Mesenchymal stem cell (in vitro differentiated cells and primary cell): ENCODE results near the gene CPT1C.

Experiments used
- DNase-seq: peaks from one replicate; pipeline ENCODE4 v3.0.0-alpha.2; 2013
- H2AFZ ChIP-seq: one replicate; pipeline ENCODE4 v1.6.1; 2013; ENCODE audit warnings: low read depth, mild to moderate bottlenecking, control low read depth, inconsistent platforms, low read length, moderate library complexity
- H2AK5ac ChIP-seq: 2 replicates; pipeline ENCODE4 v1.6.1; 2013; ENCODE audit warnings: low read length, moderate library complexity, mild to moderate bottlenecking, inconsistent platforms; ENCODE audit not compliant: severe bottlenecking
- H2BK120ac ChIP-seq: one replicate; pipeline ENCODE4 v1.6.1; 2013; ENCODE audit warnings: low read depth, mild to moderate bottlenecking, inconsistent platforms, low read length, moderate library complexity
- H2BK12ac ChIP-seq, 2 experiments: one replicate each; pipeline ENCODE4 v1.6.1; 2013; ENCODE audit warnings: inconsistent platforms in 2 of 2, low read length in 2 of 2, mild to moderate bottlenecking in 2 of 2, moderate library complexity in 2 of 2, control low read depth in 1 of 2
- H2BK15ac ChIP-seq: one replicate; pipeline ENCODE4 v1.6.1; 2013; ENCODE audit warnings: mild to moderate bottlenecking, low read depth, inconsistent platforms; ENCODE audit not compliant: poor library complexity, severe bottlenecking
- H2BK5ac ChIP-seq: 2 replicates; pipeline ENCODE4 v1.6.1; 2013; ENCODE audit warnings: low read depth, mild to moderate bottlenecking, low read length, control low read depth, inconsistent platforms; ENCODE audit not compliant: poor library complexity, severe bottlenecking
- H3K14ac ChIP-seq, 2 experiments: one replicate each; pipeline ENCODE4 v1.6.1; 2013; ENCODE audit warnings: inconsistent platforms in 2 of 2, low read length in 2 of 2, control low read depth in 1 of 2, mild to moderate bottlenecking in 1 of 2, moderate library complexity in 1 of 2
- H3K18ac ChIP-seq, 2 experiments: one replicate each; pipeline ENCODE4 v1.6.1; 2013; ENCODE audit warnings: inconsistent platforms in 2 of 2, low read length in 2 of 2, control low read depth in 1 of 2, low read depth in 1 of 2, mild to moderate bottlenecking in 1 of 2
- H3K23ac ChIP-seq, 2 experiments: one replicate each; pipeline ENCODE4 v1.6.1; 2013; ENCODE audit warnings: inconsistent platforms in 2 of 2, low read length in 2 of 2, mild to moderate bottlenecking in 2 of 2, moderate library complexity in 2 of 2, control low read depth in 1 of 2
- H3K27ac ChIP-seq: 2 replicates; pipeline ENCODE4 v1.5.1; 2013; ENCODE audit warnings: mild to moderate bottlenecking, moderate library complexity, low read length, control low read depth, inconsistent platforms; ENCODE audit not compliant: poor library complexity, severe bottlenecking
- H3K27me3 ChIP-seq, 2 experiments: 2 replicates each; pipeline versions ENCODE4 v1.6.1 to v1.7.0; 2013; ENCODE audit warnings: low read length in 2 of 2, mild to moderate bottlenecking in 2 of 2, moderate library complexity in 2 of 2, control low read depth in 1 of 2, inconsistent platforms in 1 of 2; ENCODE audit not compliant: control insufficient read depth in 1 of 2, insufficient read depth in 1 of 2
- H3K36me3 ChIP-seq, 2 experiments: 2 replicates each; pipeline versions ENCODE4 v1.6.1 to v1.7.0; 2013; ENCODE audit warnings: low read length in 2 of 2, control low read depth in 1 of 2, inconsistent platforms in 1 of 2, low read depth in 1 of 2, mild to moderate bottlenecking in 1 of 2; ENCODE audit not compliant: insufficient read depth in 2 of 2, control insufficient read depth in 1 of 2
- H3K4ac ChIP-seq, 2 experiments: one replicate each; pipeline ENCODE4 v1.6.1; 2013; ENCODE audit warnings: inconsistent platforms in 2 of 2, low read length in 2 of 2, mild to moderate bottlenecking in 2 of 2, moderate library complexity in 2 of 2, control low read depth in 1 of 2, low read depth in 1 of 2
- H3K4me1 ChIP-seq: 2 replicates; pipeline ENCODE4 v1.6.1; 2013; ENCODE audit warnings: low read depth, low read length, control low read depth; ENCODE audit not compliant: control insufficient read depth, insufficient read depth
- H3K4me2 ChIP-seq: 2 replicates; pipeline ENCODE4 v1.6.1; 2013; ENCODE audit warnings: low read length, mild to moderate bottlenecking, inconsistent platforms; ENCODE audit not compliant: poor library complexity, severe bottlenecking
- H3K4me3 ChIP-seq, 2 experiments: 2 replicates each; pipeline versions ENCODE4 v1.5.1 to v1.7.0; 2013; ENCODE audit warnings: low read length in 2 of 2, mild to moderate bottlenecking in 2 of 2, control low read depth in 1 of 2, low read depth in 1 of 2; ENCODE audit not compliant: insufficient read depth in 1 of 2
- H3K79me1 ChIP-seq: replicated peaks from 2 replicates; pipeline ENCODE4 v1.6.1; 2013; ENCODE audit warnings: mild to moderate bottlenecking, control low read depth, low read length, inconsistent platforms; ENCODE audit not compliant: poor library complexity, severe bottlenecking
- H3K9ac ChIP-seq: 2 replicates; pipeline ENCODE4 v1.7.0; 2013; ENCODE audit warnings: mild to moderate bottlenecking, low read length, moderate library complexity
- H3K9me3 ChIP-seq: 2 replicates; pipeline ENCODE4 v1.7.0; 2013; ENCODE audit warnings: mild to moderate bottlenecking, low read length; ENCODE audit not compliant: control insufficient read depth
- H4K8ac ChIP-seq: one replicate; pipeline ENCODE4 v1.6.1; 2013; ENCODE audit warnings: inconsistent platforms, mild to moderate bottlenecking, low read length, moderate library complexity
- H4K91ac ChIP-seq: one replicate; pipeline ENCODE4 v1.6.1; 2013; ENCODE audit warnings: mild to moderate bottlenecking, low read length, inconsistent platforms
- WGBS: methylation state at CpG from one replicate; pipeline ENCODE4 v1.1.7; 2013; ENCODE audit warnings: mixed read lengths; 5-methylcytosine and 5-hydroxymethylcytosine counted together

The CPT1C gene

GRCh38 chr19:49749771-49750170 lies 58.9 kb downstream of the CPT1C start:
- no peaks in the 10 kb centered on the region for H3K79me1 ChIP-seq

DNA sequence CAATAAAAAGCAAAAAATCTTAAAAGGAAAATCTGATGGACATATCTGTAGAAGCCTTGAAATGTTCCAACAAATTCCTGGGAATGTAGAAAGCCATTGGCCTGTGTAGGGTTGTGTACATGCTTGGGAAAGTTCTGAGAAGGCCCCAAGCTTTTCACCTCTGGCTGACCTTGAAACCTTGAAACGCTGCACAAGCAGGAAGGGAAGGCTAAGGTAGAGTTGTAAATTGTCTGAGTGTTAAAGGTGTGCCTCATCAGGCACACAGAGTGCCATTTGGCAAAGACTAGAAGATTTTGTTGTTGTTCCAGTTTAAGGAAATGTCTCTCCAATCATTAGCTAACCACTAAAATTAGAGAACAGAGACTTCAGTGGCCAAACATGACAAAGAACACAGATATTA lies 61.8 kb downstream of the CPT1C start:
- Histone ChIP-seq H2BK15ac (no peak overlapping the region), H3K4me2 (no peak overlapping the region), H3K36me3 (no peaks in the 10 kb centered on the region), H2AK5ac (no peak overlapping the region), H3K4me3 (no peak overlapping the region), H2AFZ (no peak overlapping the region), H2BK120ac (no peak overlapping the region), H2BK12ac (no peak overlapping the region), H3K14ac (no peak overlapping the region), H3K27me3 (no peaks in the 10 kb centered on the region), H2BK5ac (no peak overlapping the region), H3K4me1 (no peaks in the 10 kb centered on the region), H3K18ac (no peak overlapping the region), H4K91ac (no peak overlapping the region), H3K4ac (no peak overlapping the region), H3K79me1 (no peaks in the 10 kb centered on the region), H3K23ac (no peak overlapping the region), H4K8ac (no peak overlapping the region), H3K9me3 (peaks cover 10% of the 10 kb centered on the region), H3K9ac (no peak overlapping the region), H3K27ac (no peak overlapping the region)
- no peak for DNase-seq
- 67% methylated on average over 1 of the region's 1 CpG for WGBS

More at GRCh38 chr19:49749771-49750170, 58.9 kb downstream of the CPT1C start:
- H3K18ac ChIP-seq, result no peak overlapping the region
- H3K4me2 ChIP-seq, result no peak overlapping the region
- H3K4ac ChIP-seq, result no peak overlapping the region
- H2AK5ac ChIP-seq, result no peak overlapping the region
- H3K23ac ChIP-seq, result no peak overlapping the region
- H2BK5ac ChIP-seq, result no peak overlapping the region
- no peaks in the 10 kb centered on the region for H3K36me3 ChIP-seq
- H4K8ac ChIP-seq, result no peak overlapping the region
- peak overlapping the region; percentile 20 for H3K9ac ChIP-seq
- H4K91ac ChIP-seq, result no peak overlapping the region
- no peak overlapping the region for H3K14ac ChIP-seq
- no peaks in the 10 kb centered on the region for H3K4me1 ChIP-seq
- no peak overlapping the region for H2BK15ac ChIP-seq
- no peak overlapping the region for H3K4me3 ChIP-seq
- no peak overlapping the region for H2BK120ac ChIP-seq
- no peak overlapping the region for H3K27ac ChIP-seq
- H2BK12ac ChIP-seq, result no peak overlapping the region
- H2AFZ ChIP-seq, result no peak overlapping the region
- peaks cover 4% of the 10 kb centered on the region for H3K9me3 ChIP-seq
- H3K27me3 ChIP-seq, result no peaks in the 10 kb centered on the region
- peak; percentile 26 for DNase-seq
- WGBS, result 91% methylated on average over 1 of the region's 1 CpG

DNA sequence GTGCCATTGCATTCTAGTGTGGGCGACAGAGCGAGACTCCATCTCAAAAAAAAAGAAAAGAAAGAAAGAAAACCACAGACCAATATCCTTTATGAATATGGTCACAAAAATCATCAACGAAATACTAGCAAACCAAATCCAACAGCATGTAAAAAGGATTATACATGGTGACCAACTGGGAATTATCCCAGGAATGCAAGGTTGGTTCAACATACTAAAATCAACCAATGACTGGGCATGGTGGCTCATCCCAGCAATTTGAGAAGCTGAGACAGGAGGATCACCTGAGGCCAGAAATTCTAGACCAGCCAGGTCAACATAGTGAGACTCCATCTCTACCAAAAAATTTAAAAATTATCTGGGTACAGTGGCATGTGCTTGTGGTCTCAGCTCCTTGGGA lies 65.0 kb downstream of the CPT1C start:
- Histone ChIP-seq H2BK120ac (no peak overlapping the region), H4K8ac (no peak overlapping the region), H2AFZ (no peak overlapping the region), H2BK12ac (no peak overlapping the region), H2BK5ac (no peak overlapping the region), H3K27ac (no peak overlapping the region), H3K36me3 (no peaks in the 10 kb centered on the region), H3K4ac (no peak overlapping the region), H2AK5ac (no peak overlapping the region), H3K79me1 (no peaks in the 10 kb centered on the region), H3K9me3 (peaks cover 10% of the 10 kb centered on the region), H3K4me2 (no peak overlapping the region), H3K4me3 (no peak overlapping the region), H3K23ac (no peak overlapping the region), H4K91ac (no peak overlapping the region), H3K14ac (no peak overlapping the region), H2BK15ac (no peak overlapping the region), H3K27me3 (no peaks in the 10 kb centered on the region), H3K9ac (no peak overlapping the region), H3K18ac (no peak overlapping the region), H3K4me1 (peaks cover 7% of the 10 kb centered on the region)
- DNase-seq, result no peak
- WGBS, result 98% methylated on average over 3 of the region's 3 CpGs

GRCh38 chr19:49758292-49758691 lies 67.4 kb downstream of the CPT1C start:
- H3K79me1 ChIP-seq, result no peaks in the 10 kb centered on the region
- H3K4ac ChIP-seq, result peak overlapping the region in 1 of 2 experiments; percentile 85
- no peak overlapping the region for H3K4me3 ChIP-seq
- 10% methylated on average over 7 of the region's 7 CpGs for WGBS
- peak overlapping the region; percentile 35 for H2AK5ac ChIP-seq
- H3K4me1 ChIP-seq, result peaks cover 7% of the 10 kb centered on the region
- no peak overlapping the region for H3K27ac ChIP-seq
- no peaks in the 10 kb centered on the region for H3K36me3 ChIP-seq
- no peaks in the 10 kb centered on the region for H3K27me3 ChIP-seq
- H3K18ac ChIP-seq, result peak overlapping the region; percentile 4 to 96
- H3K23ac ChIP-seq, result no peak overlapping the region
- peak; percentile 71 for DNase-seq
- peak overlapping the region; percentile 48 for H2AFZ ChIP-seq
- H2BK15ac ChIP-seq, result peak overlapping the region; percentile 6
- H3K9me3 ChIP-seq, result peaks cover 6% of the 10 kb centered on the region
- H3K14ac ChIP-seq, result peak overlapping the region in 1 of 2 experiments; percentile 65
- H3K4me2 ChIP-seq, result no peak overlapping the region
- H4K91ac ChIP-seq, result peak overlapping the region; percentile 6
- H2BK12ac ChIP-seq, result peak overlapping the region in 1 of 2 experiments; percentile 83
- peak overlapping the region; percentile 68 for H3K9ac ChIP-seq
- H2BK120ac ChIP-seq, result peak overlapping the region; percentile 56
- H2BK5ac ChIP-seq, result no peak overlapping the region
- H4K8ac ChIP-seq, result peak overlapping the region; percentile 10
